GM18511 (cell line): ENCODE data around the gene ELP4.

Experiments used
- ATAC-seq: cut with Tn5 transposase; IDR thresholded peaks from one replicate; pipeline ENCODE4 v1.9.1; 2021; ENCODE audit warnings: mild to moderate bottlenecking, moderate library complexity; ENCODE audit not compliant: unreplicated experiment

ELP4 gene

GRCh38 chr11:31808721-31809540, 299.4 kb downstream of the ELP4 start:
- ATAC-seq: no peak

GRCh38 chr11:31809541-31809856, 299.9 kb downstream of the ELP4 start:
- no peak for ATAC-seq

GRCh38 chr11:31809857-31810778, 300.6 kb downstream of the ELP4 start:
- no peak for ATAC-seq

- peak; percentile 56 for ATAC-seq
Observed at GRCh38 chr11:31810779-31811647, 301.4 kb downstream of the ELP4 start, which contains the start of gene PAX6. Gene PAX6 (minus strand): TSS chr11:31811322. CDS start chr11:31806411, 4,911 bp downstream.

GRCh38 chr11:31812383-31813381, 303.1 kb downstream of the ELP4 start:
- ATAC-seq: no peak

- ATAC-seq: no peak
Observed at GRCh38 chr11:31813391-31814175, 304.0 kb downstream of the ELP4 start.

- ATAC-seq: no peak
Observed at GRCh38 chr11:31814176-31814868, 304.8 kb downstream of the ELP4 start.

- ATAC-seq: no peak
Observed at GRCh38 chr11:31815711-31816467, 306.3 kb downstream of the ELP4 start.

- ATAC-seq: no peak
Observed at GRCh38 chr11:31816468-31817053, 307.0 kb downstream of the ELP4 start.

GRCh38 chr11:31817054-31817620, 307.6 kb downstream of the ELP4 start:
- ATAC-seq: no peak

GRCh38 chr11:31817621-31818424, 308.3 kb downstream of the ELP4 start:
- ATAC-seq: no peak

GRCh38 chr11:31818425-31818755, 308.8 kb downstream of the ELP4 start:
- no peak for ATAC-seq

GRCh38 chr11:31818874-31819331, 309.3 kb downstream of the ELP4 start:
- no peak for ATAC-seq

GRCh38 chr11:31819621-31820437, 310.3 kb downstream of the ELP4 start:
- no peak for ATAC-seq

- ATAC-seq: no peak
Observed at GRCh38 chr11:31820438-31820818, 310.9 kb downstream of the ELP4 start.
